T47D (cell line): ENCODE measurements around the gene GPC6.
"Not testable (repeated sequence)": the region's sequence is repeated elsewhere in the genome, so short reads cannot be mapped to it uniquely, and the experiment has no call there.

Source experiments
- DNase-seq, 2 experiments: peaks; one replicate each; pipeline versions ENCODE4 v3.0.0 to v3.0.0-alpha.2; 2011 to 2012; ENCODE audit warnings: low read depth in 1 of 2, low spot score in 1 of 2
- JUND ChIP-seq: IDR thresholded peaks from 2 replicates; pipeline ENCODE4 v1.6.1; 2012; ENCODE audit warnings: low read depth
- in situ Hi-C: cut with HindIII; loops from 2 replicates; pipeline ENCODE4 v1.10.0; 2016; ENCODE audit warnings: low sequenced_read_pairs, low pct_unique_long_range_greater_than_20kb

The GPC6 gene

DNA sequence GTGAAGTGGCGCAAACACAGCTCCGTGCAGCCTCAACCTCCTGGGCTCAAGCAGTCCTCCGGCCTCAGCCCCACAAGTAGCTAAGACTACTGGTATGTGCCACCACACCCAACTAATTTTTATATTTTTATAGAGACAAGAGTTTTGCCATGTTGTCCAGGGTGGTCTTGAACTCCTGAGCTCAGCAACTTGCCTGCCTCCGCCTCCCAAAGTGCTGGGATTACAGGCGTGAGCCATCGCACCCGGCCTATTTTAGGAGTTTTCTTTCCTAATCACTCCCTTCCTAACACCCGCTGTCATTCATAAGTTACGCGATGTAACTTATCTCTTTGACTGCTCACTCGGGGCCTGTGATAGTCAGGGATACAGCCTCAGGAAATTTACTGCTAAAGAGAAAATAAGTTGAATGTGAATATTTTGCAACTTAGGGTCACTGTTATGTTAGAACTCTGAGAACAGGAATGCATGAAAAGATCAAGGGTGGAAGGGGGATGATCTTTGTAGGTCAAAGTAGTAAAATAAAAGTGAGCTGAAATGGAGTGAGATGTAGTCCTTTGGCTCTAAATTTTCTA is 1112.6 kb downstream of the GPC6 start:
- in situ Hi-C loops, result no loop called here
- DNase-seq, result no peak
- no peak for TF ChIP-seq JUND

DNA sequence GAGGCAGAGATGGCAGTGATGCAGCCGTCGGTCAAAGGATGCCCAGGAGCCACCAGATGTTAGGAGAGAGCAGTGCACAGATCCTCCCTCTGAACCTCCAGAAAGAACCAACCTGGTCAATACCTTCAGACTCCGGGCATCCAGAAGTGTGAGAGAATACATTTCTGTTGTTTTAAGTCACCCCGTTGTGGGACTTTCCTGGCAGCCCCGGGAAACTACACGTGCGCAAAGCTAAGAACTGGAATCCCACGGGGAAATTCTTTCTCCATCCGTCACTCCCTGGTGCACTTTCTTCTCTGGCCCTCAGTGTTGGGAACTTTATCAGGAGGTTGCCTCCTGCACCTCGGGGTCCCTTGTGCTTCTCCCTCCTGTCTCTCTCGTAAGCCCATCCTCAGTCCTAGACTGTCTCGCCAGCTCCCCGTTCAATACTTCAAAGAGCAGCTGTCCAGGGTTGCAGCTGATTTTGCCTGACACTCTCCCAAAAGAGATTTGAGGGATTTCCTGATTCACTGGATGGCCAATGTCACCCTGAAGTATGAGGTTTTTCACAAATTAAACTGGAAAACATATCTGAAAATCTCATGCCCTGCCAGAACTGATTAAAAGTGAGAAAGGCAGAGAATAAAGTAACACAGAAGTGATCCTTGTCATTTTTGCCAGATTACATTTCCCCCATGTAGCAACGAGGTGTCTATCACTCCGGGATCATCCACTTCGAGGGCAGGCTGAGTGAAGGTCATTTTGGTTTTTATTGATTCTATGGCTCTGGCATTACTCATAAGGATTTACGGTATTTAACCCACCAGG is 1116.0 kb downstream of the GPC6 start:
- in situ Hi-C loops, result no loop called here
- no peak for DNase-seq
- no peak for TF ChIP-seq JUND

DNA sequence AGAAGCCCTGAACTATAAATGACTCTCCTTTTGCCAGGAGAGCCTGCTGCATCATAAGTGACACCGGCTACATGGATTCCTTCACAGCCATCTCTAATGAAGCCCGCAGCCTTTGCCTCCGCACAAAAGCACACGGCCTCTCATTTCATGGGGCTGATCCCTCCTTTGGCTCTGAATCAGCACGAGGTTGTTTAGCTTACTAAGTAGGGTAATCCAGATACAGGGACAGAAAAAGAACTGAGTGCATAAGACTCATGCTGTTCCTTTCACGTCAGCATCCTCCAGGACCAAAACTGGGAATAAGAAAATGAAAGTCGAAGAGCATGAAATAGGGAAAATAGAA is 1116.6 kb downstream of the GPC6 start:
- in situ Hi-C loops, result no loop called here
- no peak for DNase-seq

DNA sequence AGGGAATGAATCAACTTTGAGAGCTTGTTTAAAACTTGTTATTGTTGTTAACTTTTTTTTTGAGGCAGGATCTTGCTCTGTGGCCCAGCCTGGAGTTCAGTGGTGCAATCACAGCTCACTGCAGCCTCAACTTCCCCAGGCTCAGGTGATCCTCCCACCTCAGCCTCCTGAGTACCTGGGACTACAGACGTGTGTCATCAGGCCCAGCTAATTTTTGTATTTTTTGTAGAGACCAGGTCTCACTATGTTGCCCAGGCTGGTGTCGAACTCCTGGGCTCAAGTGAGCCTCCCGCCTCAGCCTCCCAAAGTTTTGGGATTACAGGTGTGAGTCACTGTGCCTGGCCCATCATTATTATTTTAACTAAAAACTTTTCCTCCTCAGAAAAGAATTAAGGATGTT is 1117.1 kb downstream of the GPC6 start:
- not testable (repeated sequence) for DNase-seq

More for the DNA sequence above, 1116.6 kb downstream of the GPC6 start:
- TF ChIP-seq JUND, result no peak

DNA sequence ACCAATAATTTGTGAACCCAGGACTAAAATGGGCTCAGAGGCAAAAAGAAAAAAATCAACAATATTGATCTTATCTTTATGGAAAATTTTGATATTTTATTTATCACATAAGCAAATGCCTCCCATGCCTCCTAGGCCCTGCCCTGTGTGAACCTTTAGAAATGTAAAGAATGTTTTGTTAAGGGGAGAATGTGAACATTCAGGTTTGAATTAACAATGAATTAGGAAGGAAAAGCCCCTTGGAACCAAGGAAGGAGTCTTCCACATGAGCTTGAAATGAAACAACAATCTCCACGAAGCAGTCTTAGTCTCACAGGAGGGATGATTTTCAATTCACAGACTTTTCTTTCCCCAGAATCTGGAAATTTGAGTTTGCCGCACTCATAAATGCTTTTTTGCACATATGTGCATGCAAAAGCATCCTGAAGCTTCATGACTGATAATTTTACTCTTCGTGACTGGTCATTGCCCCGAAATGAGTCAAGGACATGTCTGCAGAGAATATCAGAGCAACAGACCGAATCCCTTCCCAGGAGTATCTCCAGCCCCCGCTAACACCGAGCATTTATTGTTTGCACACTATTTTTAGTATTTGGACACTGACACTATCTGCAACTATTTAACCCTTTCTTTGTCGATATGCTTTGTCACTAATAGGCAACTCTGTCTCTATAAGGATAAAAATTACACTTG is 1117.7 kb downstream of the GPC6 start:
- in situ Hi-C loops, result no loop called here
- no peak for DNase-seq
- no peak for TF ChIP-seq JUND

More for the DNA sequence above, 1117.1 kb downstream of the GPC6 start:
- in situ Hi-C loops, result not testable (repeated sequence)

DNA sequence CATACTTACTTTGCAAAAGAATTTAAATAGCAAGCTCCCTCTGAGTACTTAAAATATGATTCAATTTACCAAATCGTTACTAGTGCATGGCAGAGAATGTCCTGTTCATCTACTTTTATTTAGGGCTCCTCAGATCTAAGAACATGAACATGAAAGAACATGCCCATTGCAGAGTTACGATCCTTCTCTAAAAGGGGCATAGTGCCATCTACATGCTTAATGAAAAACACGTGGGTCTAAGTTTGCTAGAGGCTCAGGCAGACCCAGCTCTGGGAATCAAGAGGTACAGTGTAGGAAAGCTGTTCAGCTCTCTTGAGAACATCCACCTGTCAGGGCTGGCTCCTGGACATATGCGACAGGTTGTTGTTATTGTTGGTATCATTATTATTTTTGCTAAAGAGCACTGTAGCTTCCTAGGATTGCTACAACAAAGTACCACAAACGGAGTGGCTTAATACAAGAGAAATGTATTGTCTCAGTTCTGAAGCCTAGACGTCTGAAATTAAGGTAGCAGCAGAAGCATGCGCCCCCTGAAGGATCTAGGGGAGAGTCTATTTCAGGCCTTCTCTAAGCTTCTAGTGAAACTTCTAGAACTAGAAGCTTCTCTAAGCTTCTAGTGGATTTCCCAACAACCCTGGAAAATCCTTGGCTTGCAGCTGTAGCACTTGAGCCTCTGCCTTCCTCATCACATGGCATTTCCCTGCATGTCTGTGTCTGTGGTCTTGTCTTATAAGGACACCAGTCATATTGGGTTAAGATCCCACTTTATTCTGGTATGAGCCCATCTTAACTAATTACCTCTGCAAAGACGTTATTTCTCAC is 1119.0 kb downstream of the GPC6 start:
- peak in 1 of 2 experiments; percentile 25 for DNase-seq
- in situ Hi-C loops, result no loop called here
- TF ChIP-seq JUND, result no peak

DNA sequence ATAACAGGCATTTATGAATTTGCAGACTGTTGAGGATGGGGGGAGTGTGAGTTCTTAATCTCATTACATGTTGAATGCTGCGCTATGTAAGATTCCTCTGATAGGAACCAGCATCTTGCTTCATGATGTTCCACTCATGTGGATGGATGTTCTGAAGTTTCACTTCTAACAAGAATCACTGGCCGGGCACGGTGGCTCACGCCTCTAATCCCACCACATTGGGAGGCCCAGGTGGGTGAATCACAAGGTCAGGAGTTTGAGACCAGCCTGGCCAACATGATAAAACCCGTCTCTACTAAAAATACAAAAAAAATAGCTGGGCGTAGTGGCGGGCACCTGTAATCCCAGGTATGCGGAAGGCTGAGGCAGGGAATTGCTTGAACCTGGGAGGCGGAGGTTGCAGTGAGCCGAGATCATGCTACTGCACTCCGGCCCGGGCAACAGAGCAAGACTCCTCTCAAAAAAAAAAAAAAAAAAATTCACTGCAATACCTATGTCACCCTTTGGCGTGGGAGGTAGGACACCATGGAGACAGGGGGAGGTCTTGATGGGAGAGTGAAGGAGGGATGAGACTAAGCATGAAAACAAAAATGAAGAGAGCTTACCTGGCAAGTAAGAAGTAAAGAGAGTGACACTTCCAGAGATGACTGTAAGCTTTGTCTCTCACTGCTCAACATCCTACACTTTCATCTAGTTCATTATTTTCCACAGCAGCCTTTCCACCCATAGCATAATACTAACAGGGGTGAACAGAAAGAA is 1119.8 kb downstream of the GPC6 start:
- no peak for TF ChIP-seq JUND
- in situ Hi-C loops, result no loop called here
- no peak for DNase-seq

DNA sequence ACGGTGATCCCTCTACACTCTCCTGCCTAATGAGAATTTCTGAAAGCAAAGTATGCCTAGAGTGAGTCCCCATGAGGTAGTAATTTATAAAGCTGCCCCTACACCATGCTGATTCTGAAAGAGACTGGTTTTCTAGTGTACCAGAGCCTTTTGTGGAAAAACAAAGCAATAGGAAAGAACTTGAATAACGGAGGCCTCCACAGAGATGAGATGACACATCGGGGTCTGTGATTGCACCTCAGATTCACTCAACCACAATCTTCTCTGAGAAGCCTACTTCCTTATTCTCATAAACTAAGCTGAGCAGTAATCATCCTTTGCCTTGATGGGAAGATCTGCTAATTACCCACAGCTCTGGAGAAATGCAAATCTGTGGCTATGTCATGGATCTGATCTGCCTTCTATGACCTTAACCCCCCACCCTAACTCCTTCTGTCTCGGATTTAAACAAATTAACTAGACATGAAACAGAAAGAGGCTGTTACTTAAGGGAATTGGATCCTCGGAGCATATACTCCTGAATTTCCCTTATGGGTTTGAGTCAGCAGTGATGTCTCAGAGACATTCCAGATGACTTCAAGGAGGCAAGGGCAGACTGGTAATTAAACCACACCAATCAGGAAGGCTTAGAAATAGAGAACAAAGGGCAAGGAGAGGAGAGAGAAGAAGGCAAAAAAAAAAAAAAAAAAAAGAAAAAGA is 1124.8 kb downstream of the GPC6 start:
- DNase-seq, result no peak
- no peak for TF ChIP-seq JUND
- in situ Hi-C loops, result no loop called here

DNA sequence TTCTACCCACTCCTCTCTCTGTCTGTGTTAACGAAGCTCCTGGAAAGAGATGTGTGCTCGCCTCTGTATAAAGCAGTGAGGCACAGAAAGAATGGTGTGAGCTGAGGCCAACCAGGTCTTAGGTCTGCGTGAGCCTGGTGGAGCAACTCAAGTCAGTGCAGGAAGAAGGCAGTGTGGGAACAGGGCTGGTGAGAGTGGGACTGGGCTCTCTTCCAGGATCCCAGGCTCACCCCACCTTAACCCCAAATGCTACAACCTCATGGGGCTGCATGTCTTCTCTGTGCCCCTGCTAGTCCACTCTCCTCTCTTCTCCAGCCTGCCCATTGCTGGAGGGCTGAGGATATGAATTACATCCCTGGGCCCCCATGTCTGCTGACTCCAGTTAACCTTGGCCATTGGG is 1125.5 kb downstream of the GPC6 start:
- no peak for TF ChIP-seq JUND
- in situ Hi-C loops, result no loop called here
- DNase-seq, result no peak

DNA sequence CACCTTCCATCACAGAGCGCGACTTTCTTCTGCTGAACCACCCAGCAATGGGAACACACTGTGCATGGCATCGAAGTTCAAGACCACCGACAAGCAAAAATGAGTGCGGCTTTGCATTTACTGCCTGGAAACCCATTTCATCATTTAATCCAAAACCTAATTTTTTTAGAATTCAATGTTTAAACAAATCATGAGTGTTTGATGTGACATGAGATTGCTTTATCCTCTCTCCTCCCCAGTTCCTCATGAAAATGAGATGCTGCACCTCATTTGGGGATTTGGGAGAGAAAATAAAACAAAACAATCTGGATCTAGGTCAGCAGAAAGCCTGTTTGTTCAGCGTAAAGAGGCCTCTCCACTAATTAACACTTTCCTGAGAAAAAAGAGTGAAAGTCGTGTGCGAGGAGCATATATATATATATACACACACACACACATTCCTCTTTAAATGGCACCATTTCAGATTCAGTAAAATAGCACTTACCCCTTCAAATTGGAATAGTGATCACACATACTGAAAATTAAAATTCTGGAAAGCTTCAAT is 1126.6 kb downstream of the GPC6 start:
- in situ Hi-C loops, result no loop called here
- no peak for DNase-seq
- TF ChIP-seq JUND, result no peak

DNA sequence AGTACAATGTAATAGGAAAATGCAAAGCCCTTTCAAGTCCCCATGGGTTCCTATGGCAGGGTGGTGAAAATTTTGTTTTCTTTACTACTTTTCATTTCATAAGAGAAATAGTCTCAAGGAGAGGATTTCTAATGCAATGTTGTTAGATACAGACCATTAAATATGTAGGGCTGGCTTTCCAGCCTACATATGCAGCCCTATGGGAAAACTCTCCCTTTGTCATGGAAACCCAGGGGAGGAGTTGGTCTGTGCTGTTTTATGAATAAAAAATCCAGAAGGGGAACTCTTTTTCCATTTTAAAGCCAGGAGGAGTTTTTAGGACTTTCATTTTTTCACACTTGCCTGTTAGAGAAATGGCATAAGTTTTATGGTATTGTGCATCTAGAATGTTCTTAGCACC is 1133.3 kb downstream of the GPC6 start:
- in situ Hi-C loops, result no loop called here
- no peak for DNase-seq
- no peak for TF ChIP-seq JUND
